Stimulated activated CD8-positive, alpha-beta memory T cell treated with anti-CD3 and anti-CD28 coated beads, Interleukin-12 subunit alpha, Interleukin-12 subunit beta, amount 100 ng/mL, for 4 hours (primary cell): ENCODE measurements around the gene CDH8.

Experiments used
- DNase-seq: peaks from one replicate; pipeline ENCODE4 v3.0.0-alpha.2; 2020; ENCODE audit warnings: low read depth

Gene CDH8

DNA sequence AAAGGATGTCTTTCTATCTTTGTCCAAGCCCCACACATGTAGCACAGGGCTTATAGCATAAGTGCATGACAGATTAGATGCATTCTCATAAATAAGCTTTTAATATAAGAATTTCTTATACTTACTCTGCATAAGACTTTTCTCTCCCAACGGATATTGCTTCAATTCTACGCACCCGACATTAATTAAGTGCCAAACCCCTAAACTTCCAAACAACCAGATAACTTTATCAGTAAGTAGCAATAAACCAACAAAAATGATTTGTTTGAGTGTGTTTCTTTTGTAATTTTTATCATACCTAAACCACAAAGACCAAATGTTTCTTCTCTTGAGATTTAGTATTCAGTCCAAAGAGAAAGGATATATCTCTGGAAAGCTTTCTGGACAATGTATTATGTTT, 391.5 kb downstream of the CDH8 start:
- DNase-seq, result no peak

DNA sequence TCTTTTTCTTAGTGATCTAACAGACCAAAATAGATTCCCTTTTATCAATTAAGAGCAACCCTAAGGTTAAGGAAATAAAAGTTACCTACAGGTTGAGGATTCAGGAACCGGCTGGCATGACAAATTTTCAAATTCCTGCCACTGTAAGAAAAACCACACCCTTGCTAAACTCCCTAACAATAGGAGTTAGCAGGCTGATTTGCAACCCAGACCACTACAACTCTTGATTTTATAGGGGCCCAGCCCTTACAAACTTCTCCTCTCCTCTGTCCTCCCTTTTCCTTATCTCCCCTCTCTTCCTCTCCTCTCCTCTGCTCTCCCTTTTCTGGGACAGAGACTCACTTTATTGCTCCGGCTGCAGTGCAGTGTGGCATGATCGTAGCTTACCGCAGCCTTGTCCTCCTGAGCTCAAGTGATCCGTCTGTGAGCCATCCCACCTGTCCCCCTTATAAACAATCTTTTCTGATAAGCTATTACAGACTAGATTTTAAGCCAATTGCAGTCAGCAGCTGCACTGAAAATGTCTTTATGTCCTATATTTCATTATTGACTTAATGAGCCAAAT, 418.9 kb downstream of the CDH8 start:
- DNase-seq, result no peak

DNA sequence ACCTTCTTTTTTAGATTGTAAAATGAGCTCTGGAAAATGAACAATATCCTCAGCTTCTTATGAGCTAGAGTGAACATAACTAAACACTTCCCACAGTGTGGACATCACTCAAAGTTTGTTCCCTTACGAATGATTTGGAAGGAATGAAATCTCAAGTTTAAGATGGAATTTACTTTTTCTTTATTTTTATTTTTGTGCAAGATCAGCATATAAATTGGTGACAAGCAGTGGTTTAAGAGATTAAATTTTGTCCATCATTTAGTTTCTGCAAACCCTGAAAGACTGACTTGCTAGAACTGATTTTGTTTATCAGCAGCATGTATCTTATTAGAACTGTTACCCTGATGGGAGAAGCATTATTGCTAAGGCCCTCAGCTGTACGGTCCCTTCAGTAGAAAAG, 420.1 kb downstream of the CDH8 start:
- DNase-seq, result no peak

DNA sequence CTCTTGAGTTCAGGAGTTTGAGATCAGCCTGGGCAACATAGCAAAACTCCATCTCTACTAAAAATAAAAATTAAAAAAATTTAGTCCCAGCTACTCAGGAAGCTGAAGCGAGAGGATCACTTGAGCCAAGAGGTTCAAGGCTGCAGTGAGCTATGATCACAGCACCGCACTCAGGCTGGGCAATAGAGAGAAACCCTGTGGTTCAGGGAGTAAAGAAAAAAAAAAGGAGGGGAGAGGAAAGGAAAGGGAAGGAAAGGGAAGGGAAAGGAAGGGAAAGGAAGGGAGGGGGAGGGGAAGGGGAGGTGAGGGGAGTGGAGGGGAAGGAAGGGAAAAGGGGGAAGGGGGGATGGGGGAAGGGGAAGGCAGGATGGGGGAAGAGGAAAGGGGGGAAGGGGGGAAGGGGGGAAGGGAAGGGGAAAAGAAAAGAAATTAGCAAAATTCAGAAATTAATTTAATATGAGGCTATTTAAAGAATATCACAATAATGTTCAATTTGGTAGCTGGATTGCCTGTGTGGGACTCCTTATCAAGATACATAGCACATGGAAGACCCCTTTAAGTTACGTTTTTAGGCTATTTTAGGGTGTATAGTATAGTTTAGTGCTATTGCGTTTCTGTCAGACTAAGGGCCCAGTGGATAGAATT, 424.3 kb downstream of the CDH8 start:
- DNase-seq, result no peak

DNA sequence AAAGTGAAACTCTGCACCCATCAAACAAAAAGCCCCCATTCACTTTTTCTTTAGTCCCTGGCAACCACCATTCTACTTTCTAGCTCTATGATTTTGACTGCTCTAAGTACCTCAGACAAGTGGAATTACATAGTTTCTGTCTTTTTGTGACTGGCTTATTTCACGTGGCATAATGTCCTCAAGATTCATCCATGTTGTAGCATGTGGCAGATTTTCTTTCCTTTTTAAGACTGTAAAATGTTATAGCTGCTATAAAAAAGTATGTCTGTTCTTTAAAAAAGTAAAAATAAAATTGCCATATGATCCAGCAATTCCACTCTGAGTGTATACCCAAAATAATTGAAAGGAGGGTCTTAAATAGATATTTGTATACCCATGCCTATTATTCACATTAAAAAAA, 429.7 kb downstream of the CDH8 start:
- no peak for DNase-seq
